ENCODE results near the gene P2RX3. TPM values are rescaled to one million over a fixed set of nuclear protein-coding genes. Genes with fewer than 3 reads are reported as not detected.
"Not testable (repeated sequence)": the region's sequence is repeated elsewhere in the genome, so short reads cannot be mapped to it uniquely, and the experiment has no call there.

The P2RX3 gene
- total RNA-seq, 1 donor from 2014 or later: not detected

GRCh38 chr11:57294225-57295131 is 43.7 kb upstream of the P2RX3 start:
- peaks cover 37% of the 10 kb centered on the region for H3K4me1 ChIP-seq (ENCODE audit: insufficient read depth, low read length)
- no peak for TF ChIP-seq EZH2 (IDR thresholded peaks at IDR 0.05; ENCODE audit: insufficient read depth, low read length)
- TF ChIP-seq, protein P1, sequence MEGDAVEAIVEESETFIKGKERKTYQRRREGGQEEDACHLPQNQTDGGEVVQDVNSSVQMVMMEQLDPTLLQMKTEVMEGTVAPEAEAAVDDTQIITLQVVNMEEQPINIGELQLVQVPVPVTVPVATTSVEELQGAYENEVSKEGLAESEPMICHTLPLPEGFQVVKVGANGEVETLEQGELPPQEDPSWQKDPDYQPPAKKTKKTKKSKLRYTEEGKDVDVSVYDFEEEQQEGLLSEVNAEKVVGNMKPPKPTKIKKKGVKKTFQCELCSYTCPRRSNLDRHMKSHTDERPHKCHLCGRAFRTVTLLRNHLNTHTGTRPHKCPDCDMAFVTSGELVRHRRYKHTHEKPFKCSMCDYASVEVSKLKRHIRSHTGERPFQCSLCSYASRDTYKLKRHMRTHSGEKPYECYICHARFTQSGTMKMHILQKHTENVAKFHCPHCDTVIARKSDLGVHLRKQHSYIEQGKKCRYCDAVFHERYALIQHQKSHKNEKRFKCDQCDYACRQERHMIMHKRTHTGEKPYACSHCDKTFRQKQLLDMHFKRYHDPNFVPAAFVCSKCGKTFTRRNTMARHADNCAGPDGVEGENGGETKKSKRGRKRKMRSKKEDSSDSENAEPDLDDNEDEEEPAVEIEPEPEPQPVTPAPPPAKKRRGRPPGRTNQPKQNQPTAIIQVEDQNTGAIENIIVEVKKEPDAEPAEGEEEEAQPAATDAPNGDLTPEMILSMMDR (IDR thresholded peaks at IDR 0.05; ENCODE audit: insufficient read depth, low read depth, low read length): no peak
- H3K27ac Mint-ChIP-seq (ENCODE audit: unreplicated experiment): peak overlapping the region; percentile 91
- H3K4me1 Mint-ChIP-seq (ENCODE audit: low read depth, unreplicated experiment): peaks cover 35% of the 10 kb centered on the region
- peak; percentile 83 for DNase-seq (ENCODE audit: low read depth)
- FAIRE-seq: peak; percentile 45
- peak overlapping the region; percentile 54 for H3K27ac ChIP-seq (ENCODE audit: low read depth, low read length)
- no peak overlapping the region for H3K4me3 Mint-ChIP-seq (ENCODE audit: unreplicated experiment)
- no peak overlapping the region for H2AFZ ChIP-seq (ENCODE audit: low read depth, low read length)
- peaks cover 3% of the 10 kb centered on the region for H3K9me3 Mint-ChIP-seq (ENCODE audit: unreplicated experiment)
- H3K4me3 ChIP-seq (ENCODE audit: insufficient read depth, low read depth, low read length): no peak overlapping the region
- H3K4me2 ChIP-seq (ENCODE audit: low read length): peak overlapping the region; percentile 29
- H3K36me3 ChIP-seq (ENCODE audit: insufficient read depth, low read length): peaks cover 15% of the 10 kb centered on the region
- no peaks in the 10 kb centered on the region for H4K20me1 ChIP-seq (ENCODE audit: insufficient read depth, low read length)
- no peaks in the 10 kb centered on the region for H3K27me3 ChIP-seq (ENCODE audit: insufficient read depth, low read length)
- peaks cover 26% of the 10 kb centered on the region for H3K36me3 Mint-ChIP-seq (ENCODE audit: low read depth, unreplicated experiment)
- H3K9me3 ChIP-seq (ENCODE audit: insufficient read depth, low read depth, low read length): peaks cover 4% of the 10 kb centered on the region
- H3K27me3 Mint-ChIP-seq (ENCODE audit: low read depth, unreplicated experiment): no peaks in the 10 kb centered on the region
- H3K9ac ChIP-seq (ENCODE audit: low read length): no peak overlapping the region
- H3K79me2 ChIP-seq (ENCODE audit: insufficient read depth, low read length): no peaks in the 10 kb centered on the region

GRCh38 chr11:57296205-57296604 is 41.9 kb upstream of the P2RX3 start:
- H3K4me1 Mint-ChIP-seq (ENCODE audit: low read depth, unreplicated experiment): peaks cover 19% of the 10 kb centered on the region
- not testable (repeated sequence) for H3K27me3 ChIP-seq (ENCODE audit: insufficient read depth, low read length); H3K4me2 ChIP-seq (ENCODE audit: low read length); FAIRE-seq; DNase-seq (ENCODE audit: low read depth); H3K9me3 ChIP-seq (ENCODE audit: insufficient read depth, low read depth, low read length); H3K4me3 ChIP-seq (ENCODE audit: insufficient read depth, low read depth, low read length); H3K27me3 Mint-ChIP-seq (ENCODE audit: low read depth, unreplicated experiment); H3K9ac ChIP-seq (ENCODE audit: low read length); H2AFZ ChIP-seq (ENCODE audit: low read depth, low read length); H3K9me3 Mint-ChIP-seq (ENCODE audit: unreplicated experiment); H3K27ac ChIP-seq (ENCODE audit: low read depth, low read length); H4K20me1 ChIP-seq (ENCODE audit: insufficient read depth, low read length); H3K27ac Mint-ChIP-seq (ENCODE audit: unreplicated experiment); H3K79me2 ChIP-seq (ENCODE audit: insufficient read depth, low read length); H3K4me3 Mint-ChIP-seq (ENCODE audit: unreplicated experiment)
- Histone ChIP-seq H3K36me3 (ENCODE audit: insufficient read depth, low read length) (peaks cover 32% of the 10 kb centered on the region), H3K4me1 (ENCODE audit: insufficient read depth, low read length) (peaks cover 24% of the 10 kb centered on the region)
- peaks cover 36% of the 10 kb centered on the region for H3K36me3 Mint-ChIP-seq (ENCODE audit: low read depth, unreplicated experiment)

GRCh38 chr11:57297221-57297620 is 40.9 kb upstream of the P2RX3 start:
- Mint-ChIP-seq H3K9me3 (ENCODE audit: unreplicated experiment) (peaks cover 6% of the 10 kb centered on the region), H3K36me3 (ENCODE audit: low read depth, unreplicated experiment) (peaks cover 45% of the 10 kb centered on the region), H3K4me3 (ENCODE audit: unreplicated experiment) (no peak overlapping the region), H3K27me3 (ENCODE audit: low read depth, unreplicated experiment) (no peaks in the 10 kb centered on the region), H3K27ac (ENCODE audit: unreplicated experiment) (no peak overlapping the region), H3K4me1 (ENCODE audit: low read depth, unreplicated experiment) (peaks cover 19% of the 10 kb centered on the region)
- no peaks in the 10 kb centered on the region for H3K79me2 ChIP-seq (ENCODE audit: insufficient read depth, low read length)
- H3K9ac ChIP-seq (ENCODE audit: low read length): no peak overlapping the region
- H3K36me3 ChIP-seq (ENCODE audit: insufficient read depth, low read length): peaks cover 39% of the 10 kb centered on the region
- peaks cover 11% of the 10 kb centered on the region for H4K20me1 ChIP-seq (ENCODE audit: insufficient read depth, low read length)
- no peak for DNase-seq (ENCODE audit: low read depth)
- H3K9me3 ChIP-seq (ENCODE audit: insufficient read depth, low read depth, low read length): peaks cover 7% of the 10 kb centered on the region
- no peak overlapping the region for H3K4me2 ChIP-seq (ENCODE audit: low read length)
- H3K4me1 ChIP-seq (ENCODE audit: insufficient read depth, low read length): peaks cover 24% of the 10 kb centered on the region
- H3K4me3 ChIP-seq (ENCODE audit: insufficient read depth, low read depth, low read length): no peak overlapping the region
- TF ChIP-seq EZH2 (IDR thresholded peaks at IDR 0.05; ENCODE audit: insufficient read depth, low read length): no peak
- TF ChIP-seq, protein P1 (IDR thresholded peaks at IDR 0.05; ENCODE audit: insufficient read depth, low read depth, low read length): no peak
- FAIRE-seq: no peak
- no peak overlapping the region for H3K27ac ChIP-seq (ENCODE audit: low read depth, low read length)
- no peaks in the 10 kb centered on the region for H3K27me3 ChIP-seq (ENCODE audit: insufficient read depth, low read length)
- no peak overlapping the region for H2AFZ ChIP-seq (ENCODE audit: low read depth, low read length)

Data from astrocyte (in vitro differentiated cells and primary cell).